ENCODE measurements around the gene NEURL3. TPM values are rescaled to one million over a fixed set of nuclear protein-coding genes. Genes with fewer than 3 reads are reported as not detected.

Gene NEURL3
- total and polyA plus RNA-seq, 9 of the 15 experiments (the other 6 are each of a cell fraction or from before 2014, with no cell fraction given): not detected

- peak; percentile 6; the same call in 1 of the 2 replicates for TF ChIP-seq ZBTB7A (IDR thresholded peaks at IDR 0.05; ENCODE audit: borderline replicate concordance, control insufficient read depth, low read depth, low read length)
- no peak for TF ChIP-seq MBD1 (CRISPR knock-in tag; IDR thresholded peaks at IDR 0.05)
- TF ChIP-seq SMAD3 (CRISPR knock-in tag; conservative IDR thresholded peaks at IDR 0.05): no peak
- no peak for TF ChIP-seq ZBTB17 (CRISPR knock-in tag; IDR thresholded peaks at IDR 0.05)
- TF ChIP-seq ARID4B (CRISPR knock-in tag; IDR thresholded peaks at IDR 0.05): peak; percentile 66
- peak; percentile 76 for TF ChIP-seq L3MBTL2 (IDR thresholded peaks at IDR 0.05)
- no peak for TF ChIP-seq HINFP (tag; conservative IDR thresholded peaks at IDR 0.05; ENCODE audit: low read depth)
- no peak for TF ChIP-seq BMI1 (IDR thresholded peaks at IDR 0.05; ENCODE audit: low read length)
- peak in 1 of 2 experiments; percentile 69; a peak in 3 of 4 replicates for TF ChIP-seq MNT (conservative IDR thresholded peaks at IDR 0.05)
- no peak for TF ChIP-seq DEAF1 (CRISPR knock-in tag; IDR thresholded peaks at IDR 0.05)
- 0 out of 2 replicates have a peak, but pooled peaks have one; percentile 24 for TF ChIP-seq SMARCA4 (IDR thresholded peaks at IDR 0.05)
Observed at GRCh38 chr2:96537066-96537733, 32.0 kb upstream of the NEURL3 start (continued).

Measured in K562 (cell line).